SK-N-SH treated with all-trans-retinoic acid at 6 μM for 48 hours (cell line): ENCODE measurements around the gene NCOA6.

Experiments used
- ATAC-seq: fragments of 200-7000 bp; cut with Tn5 transposase; 3 replicates; pipeline ENCODE4 v1.9.1; 2020; ENCODE audit warnings: mild to moderate bottlenecking, moderate library complexity
- ARNTL ChIP-seq: fragments of 450-650 bp; formaldehyde crosslinking; IDR thresholded peaks from 2 replicates; pipeline ENCODE4 v1.5.0; 2020; ENCODE audit warnings: low read depth, mild to moderate bottlenecking, moderate library complexity, borderline replicate concordance
- CSDC2 ChIP-seq: fragments of 250-450 bp; sonication (Bioruptor Pico); IDR thresholded peaks from 2 replicates; pipeline ENCODE4 v1.5.0; 2020; ENCODE audit warnings: mild to moderate bottlenecking, moderate library complexity
- ESRRG ChIP-seq: fragments of 250-450 bp; sonication (Bioruptor Pico); IDR thresholded peaks from 2 replicates; pipeline ENCODE4 v1.6.1; 2021; ENCODE audit warnings: mild to moderate bottlenecking
- ISL1 ChIP-seq: fragments of 250-450 bp; sonication (Bioruptor Pico); IDR thresholded peaks from 2 replicates; pipeline ENCODE4 v2.1.2; 2022; ENCODE audit warnings: mild to moderate bottlenecking, moderate library complexity
- OSR1 ChIP-seq: fragments of 250-450 bp; sonication (Bioruptor Pico); IDR thresholded peaks from 2 replicates; pipeline ENCODE4 v1.8.0; 2022; ENCODE audit warnings: moderate library complexity, mild to moderate bottlenecking, inconsistent platforms
- PATZ1 ChIP-seq: fragments of 250-450 bp; sonication (Bioruptor Pico); IDR thresholded peaks from 2 replicates; pipeline ENCODE4 v1.8.0; 2020; ENCODE audit warnings: mild to moderate bottlenecking, moderate library complexity, borderline replicate concordance
- PPARA ChIP-seq: fragments of 250-450 bp; sonication (Bioruptor Pico); IDR thresholded peaks from 2 replicates; pipeline ENCODE4 v1.5.0; 2020; ENCODE audit warnings: mild to moderate bottlenecking, borderline replicate concordance
- RARB ChIP-seq: fragments of 250-450 bp; sonication (Bioruptor Pico); IDR thresholded peaks from 2 replicates; pipeline ENCODE4 v1.8.0; 2021; ENCODE audit warnings: mild to moderate bottlenecking, moderate library complexity
- SNAI2 ChIP-seq: fragments of 250-450 bp; sonication (Bioruptor Pico); IDR thresholded peaks from 2 replicates; pipeline ENCODE4 v1.5.0; 2020; ENCODE audit warnings: mild to moderate bottlenecking, moderate library complexity
- TCF4 ChIP-seq: fragments of 250-450 bp; sonication (Bioruptor Pico); IDR thresholded peaks from 2 replicates; pipeline ENCODE4 v1.8.0; 2021; ENCODE audit warnings: mild to moderate bottlenecking, moderate library complexity, borderline replicate concordance
- TOX ChIP-seq: fragments of 250-450 bp; sonication (Bioruptor Pico); IDR thresholded peaks from 2 replicates; pipeline ENCODE4 v1.8.0; 2021; ENCODE audit warnings: mild to moderate bottlenecking, moderate library complexity, borderline replicate concordance
- TSHZ2 ChIP-seq: fragments of 250-450 bp; sonication (Bioruptor Pico); IDR thresholded peaks from 2 replicates; pipeline ENCODE4 v1.5.0; 2020; ENCODE audit warnings: mild to moderate bottlenecking, moderate library complexity
- ZC3H10 ChIP-seq: fragments of 250-450 bp; sonication (Bioruptor Pico); IDR thresholded peaks from 2 replicates; pipeline ENCODE4 v1.5.1; 2021; ENCODE audit warnings: mild to moderate bottlenecking, moderate library complexity
- ZFP3 ChIP-seq: fragments of 250-450 bp; sonication (Bioruptor Pico); IDR thresholded peaks from 2 replicates; pipeline ENCODE4 v1.5.0; 2020; ENCODE audit warnings: mild to moderate bottlenecking, moderate library complexity
- ZFP30 ChIP-seq: fragments of 450-650 bp; formaldehyde crosslinking; IDR thresholded peaks from 2 replicates; pipeline ENCODE4 v1.5.0; 2022; ENCODE audit warnings: mild to moderate bottlenecking, moderate library complexity
- ZNF565 ChIP-seq: fragments of 450-650 bp; formaldehyde crosslinking; conservative IDR thresholded peaks from 2 replicates; pipeline ENCODE4 v1.5.0; 2020; ENCODE audit warnings: low read depth, mild to moderate bottlenecking, moderate library complexity
- ZNF70 ChIP-seq: fragments of 450-650 bp; formaldehyde crosslinking; IDR thresholded peaks from 2 replicates; pipeline ENCODE4 v1.5.0; 2020; ENCODE audit warnings: mild to moderate bottlenecking, moderate library complexity
- ZNF8 ChIP-seq: fragments of 450-650 bp; formaldehyde crosslinking; IDR thresholded peaks from 2 replicates; pipeline ENCODE4 v1.5.0; 2020; ENCODE audit warnings: mild to moderate bottlenecking, moderate library complexity
- TF ChIP-seq, protein P1 (sequence below): fragments of 250-450 bp; sonication (Bioruptor Pico); IDR thresholded peaks from 2 replicates; pipeline ENCODE4 v1.8.0; 2021; ENCODE audit warnings: low read depth, mild to moderate bottlenecking, moderate library complexity, borderline replicate concordance
- TF ChIP-seq, protein P2 (sequence below): fragments of 250-450 bp; sonication (Bioruptor Pico); IDR thresholded peaks from 2 replicates; pipeline ENCODE4 v1.5.1; 2021; ENCODE audit warnings: mild to moderate bottlenecking, moderate library complexity
- TF ChIP-seq, protein P3 (sequence below): fragments of 250-450 bp; sonication (Bioruptor Pico); IDR thresholded peaks from 2 replicates; pipeline ENCODE4 v1.5.1; 2020; ENCODE audit warnings: low read depth, mild to moderate bottlenecking, moderate library complexity

Gene NCOA6

GRCh38 chr20:34711813-34712430 lies 113.5 kb downstream of the NCOA6 start:
- no peak for ATAC-seq
- TF ChIP-seq, protein P1, sequence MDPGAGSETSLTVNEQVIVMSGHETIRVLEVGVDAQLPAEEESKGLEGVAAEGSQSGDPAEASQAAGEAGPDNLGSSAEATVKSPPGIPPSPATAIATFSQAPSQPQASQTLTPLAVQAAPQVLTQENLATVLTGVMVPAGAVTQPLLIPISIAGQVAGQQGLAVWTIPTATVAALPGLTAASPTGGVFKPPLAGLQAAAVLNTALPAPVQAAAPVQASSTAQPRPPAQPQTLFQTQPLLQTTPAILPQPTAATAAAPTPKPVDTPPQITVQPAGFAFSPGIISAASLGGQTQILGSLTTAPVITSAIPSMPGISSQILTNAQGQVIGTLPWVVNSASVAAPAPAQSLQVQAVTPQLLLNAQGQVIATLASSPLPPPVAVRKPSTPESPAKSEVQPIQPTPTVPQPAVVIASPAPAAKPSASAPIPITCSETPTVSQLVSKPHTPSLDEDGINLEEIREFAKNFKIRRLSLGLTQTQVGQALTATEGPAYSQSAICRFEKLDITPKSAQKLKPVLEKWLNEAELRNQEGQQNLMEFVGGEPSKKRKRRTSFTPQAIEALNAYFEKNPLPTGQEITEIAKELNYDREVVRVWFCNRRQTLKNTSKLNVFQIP (CRISPR knock-in tag), result no peak
- TF ChIP-seq, protein P2, sequence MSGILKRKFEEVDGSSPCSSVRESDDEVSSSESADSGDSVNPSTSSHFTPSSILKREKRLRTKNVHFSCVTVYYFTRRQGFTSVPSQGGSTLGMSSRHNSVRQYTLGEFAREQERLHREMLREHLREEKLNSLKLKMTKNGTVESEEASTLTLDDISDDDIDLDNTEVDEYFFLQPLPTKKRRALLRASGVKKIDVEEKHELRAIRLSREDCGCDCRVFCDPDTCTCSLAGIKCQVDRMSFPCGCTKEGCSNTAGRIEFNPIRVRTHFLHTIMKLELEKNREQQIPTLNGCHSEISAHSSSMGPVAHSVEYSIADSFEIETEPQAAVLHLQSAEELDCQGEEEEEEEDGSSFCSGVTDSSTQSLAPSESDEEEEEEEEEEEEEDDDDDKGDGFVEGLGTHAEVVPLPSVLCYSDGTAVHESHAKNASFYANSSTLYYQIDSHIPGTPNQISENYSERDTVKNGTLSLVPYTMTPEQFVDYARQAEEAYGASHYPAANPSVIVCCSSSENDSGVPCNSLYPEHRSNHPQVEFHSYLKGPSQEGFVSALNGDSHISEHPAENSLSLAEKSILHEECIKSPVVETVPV (CRISPR knock-in tag), result no peak
- TF ChIP-seq ZC3H10 (CRISPR knock-in tag) (no peak), ARNTL (CRISPR knock-in tag) (no peak), ISL1 (CRISPR knock-in tag) (no peak), CSDC2 (CRISPR knock-in tag) (no peak), PATZ1 (no peak), SNAI2 (CRISPR knock-in tag) (no peak), ZNF565 (CRISPR knock-in tag) (no peak), TOX (CRISPR knock-in tag) (no peak), OSR1 (CRISPR knock-in tag) (no peak), RARB (CRISPR knock-in tag) (no peak)
- TF ChIP-seq, protein P3, sequence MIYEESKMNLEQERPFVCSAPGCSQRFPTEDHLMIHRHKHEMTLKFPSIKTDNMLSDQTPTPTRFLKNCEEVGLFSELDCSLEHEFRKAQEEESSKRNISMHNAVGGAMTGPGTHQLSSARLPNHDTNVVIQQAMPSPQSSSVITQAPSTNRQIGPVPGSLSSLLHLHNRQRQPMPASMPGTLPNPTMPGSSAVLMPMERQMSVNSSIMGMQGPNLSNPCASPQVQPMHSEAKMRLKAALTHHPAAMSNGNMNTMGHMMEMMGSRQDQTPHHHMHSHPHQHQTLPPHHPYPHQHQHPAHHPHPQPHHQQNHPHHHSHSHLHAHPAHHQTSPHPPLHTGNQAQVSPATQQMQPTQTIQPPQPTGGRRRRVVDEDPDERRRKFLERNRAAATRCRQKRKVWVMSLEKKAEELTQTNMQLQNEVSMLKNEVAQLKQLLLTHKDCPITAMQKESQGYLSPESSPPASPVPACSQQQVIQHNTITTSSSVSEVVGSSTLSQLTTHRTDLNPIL (CRISPR knock-in tag), result no peak
- TF ChIP-seq, all 23 proteins: peak for 0

- TF ChIP-seq PATZ1 (no peak), ZFP30 (CRISPR knock-in tag) (no peak), TCF4 (no peak), ZNF70 (CRISPR knock-in tag) (no peak), TOX (CRISPR knock-in tag) (no peak), ZNF565 (CRISPR knock-in tag) (no peak)
- TF ChIP-seq, protein P1 (CRISPR knock-in tag), result no peak
- ATAC-seq, result no peak
Measured at GRCh38 chr20:34710861-34711574, 114.4 kb downstream of the NCOA6 start.

- ATAC-seq, result no peak
- TF ChIP-seq PPARA (CRISPR knock-in tag) (no peak), ZNF8 (no peak), ESRRG (CRISPR knock-in tag) (no peak), ZFP30 (CRISPR knock-in tag) (no peak), ZNF565 (CRISPR knock-in tag) (no peak), SNAI2 (CRISPR knock-in tag) (no peak), TSHZ2 (CRISPR knock-in tag) (no peak), ZC3H10 (CRISPR knock-in tag) (no peak), ZFP3 (no peak), TOX (CRISPR knock-in tag) (no peak)
- TF ChIP-seq, protein P3 (CRISPR knock-in tag), result no peak
Measured at GRCh38 chr20:34710568-34710839, 114.9 kb downstream of the NCOA6 start.
